Endothelial cell (in vitro differentiated cells): ENCODE results near the gene ZNF442. TPM values are rescaled to one million over a fixed set of nuclear protein-coding genes. Genes with fewer than 3 reads are reported as not detected.
A peak's percentile ranks its signal among the peaks of the same experiment; 100 is the strongest.

Experiments used
- DNase-seq: peaks from one replicate; pipeline ENCODE4 v3.0.0; 2021; ENCODE audit warnings: low spot score
- H3K27ac Mint-ChIP-seq: one replicate; pipeline ENCODE4 v1.8.0; 2021; ENCODE audit warnings: mixed read lengths, inconsistent platforms; ENCODE audit not compliant: unreplicated experiment
- H3K27me3 Mint-ChIP-seq: one replicate; pipeline ENCODE4 v1.8.0; 2021; ENCODE audit warnings: mild to moderate bottlenecking, moderate library complexity, mixed read lengths, inconsistent platforms; ENCODE audit not compliant: unreplicated experiment
- H3K36me3 Mint-ChIP-seq: one replicate; pipeline ENCODE4 v1.8.0; 2021; ENCODE audit warnings: mild to moderate bottlenecking, low read depth, mixed read lengths, inconsistent platforms; ENCODE audit not compliant: unreplicated experiment
- H3K4me1 Mint-ChIP-seq: one replicate; pipeline ENCODE4 v1.8.0; 2021; ENCODE audit warnings: mild to moderate bottlenecking, mixed read lengths, inconsistent platforms; ENCODE audit not compliant: unreplicated experiment
- H3K4me3 Mint-ChIP-seq: one replicate; pipeline ENCODE4 v1.8.0; 2021; ENCODE audit warnings: mild to moderate bottlenecking, mixed read lengths, inconsistent platforms; ENCODE audit not compliant: unreplicated experiment
- H3K9me3 Mint-ChIP-seq: one replicate; pipeline ENCODE4 v1.8.0; 2021; ENCODE audit warnings: mixed read lengths, inconsistent platforms; ENCODE audit not compliant: unreplicated experiment
- CTCF ChIP-seq: fragments of 200-600 bp; sonication (generic); IDR thresholded peaks from one replicate; pipeline ENCODE4 v1.5.0; 2021; ENCODE audit warnings: antibody characterized with exemption; ENCODE audit not compliant: unreplicated experiment
- total RNA-seq: library from RNA; stranded (reverse); fragmentation: NEBNext Ultra II Directional; extraction: Animal tissue kit (Norgen Biotek cat#: 25700); gene quantifications from one replicate; pipeline ENCODE4 v1.2.1, GENCODE V29; 2021; ENCODE audit not compliant: unreplicated experiment

The ZNF442 gene
- total RNA-seq, 1 donor from 2014 or later, result 4.0 TPM

DNA sequence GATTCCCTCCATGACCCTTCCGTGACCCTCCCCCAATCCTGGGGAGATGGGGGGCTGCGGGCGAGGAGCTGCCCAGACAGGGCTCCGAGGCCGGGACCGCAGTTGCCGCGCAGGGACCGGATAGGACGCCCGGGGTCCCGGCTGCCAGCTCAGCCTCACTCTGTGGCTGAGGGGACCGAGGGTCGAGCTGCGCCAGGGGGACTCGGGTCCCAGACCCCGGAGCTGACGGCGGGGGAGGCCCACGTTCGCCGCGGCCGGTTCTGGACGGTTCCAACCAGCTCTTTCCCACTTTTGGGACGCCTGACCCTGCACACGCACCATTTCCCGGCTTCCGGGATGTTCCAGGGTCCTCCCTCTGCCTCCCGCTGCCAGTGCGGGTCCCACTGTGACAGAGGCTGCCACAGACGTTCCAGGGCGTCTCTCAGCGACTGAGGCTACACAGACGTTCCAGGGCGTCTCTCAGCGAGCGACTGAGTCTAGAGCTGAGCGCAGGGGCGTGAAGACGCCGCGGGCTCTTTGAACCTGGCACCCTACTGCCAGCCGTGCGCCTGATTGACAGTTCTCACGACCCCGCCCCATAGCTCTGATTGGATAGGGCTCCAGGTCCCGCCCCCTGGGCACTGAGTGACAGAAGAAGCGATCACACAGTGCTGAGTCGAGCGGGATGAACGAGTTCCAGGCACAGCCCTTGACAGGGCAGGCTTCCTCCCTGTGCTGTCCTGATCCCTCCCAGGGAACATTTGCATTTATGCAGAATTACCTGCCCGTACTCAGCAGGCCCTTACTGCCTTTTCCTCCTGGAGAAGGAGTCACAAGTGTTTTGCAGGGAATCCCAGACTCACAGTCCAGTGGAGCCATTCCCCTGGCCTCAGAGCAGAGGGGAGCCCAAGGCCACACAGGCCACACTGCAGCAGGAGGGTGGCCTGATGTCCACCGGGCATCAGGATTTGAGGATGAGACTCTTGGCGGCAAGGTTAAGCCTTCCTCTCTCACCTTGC, 32.0 kb downstream of the ZNF442 start, which contains the start of gene ZNF563:
Gene ZNF563 (minus strand): TSS at position 472 of the 998 bp plus-strand sequence. CDS start 151 bp downstream, at position 321.
- H3K27ac Mint-ChIP-seq, result no peak within 1 kb of the TSS
- peaks cover 2% of the 10 kb centered on the region for H3K27me3 Mint-ChIP-seq
- DNase-seq, result peak; percentile 86
- H3K9me3 Mint-ChIP-seq, result peaks cover 4% of the 10 kb centered on the region
- H3K4me1 Mint-ChIP-seq, result no peaks in the 10 kb centered on the region
- H3K4me3 Mint-ChIP-seq, result peak within 1 kb of the TSS; percentile 92
- no peak for TF ChIP-seq CTCF
- H3K36me3 Mint-ChIP-seq, result peaks cover 12% of the 10 kb centered on the region

DNA sequence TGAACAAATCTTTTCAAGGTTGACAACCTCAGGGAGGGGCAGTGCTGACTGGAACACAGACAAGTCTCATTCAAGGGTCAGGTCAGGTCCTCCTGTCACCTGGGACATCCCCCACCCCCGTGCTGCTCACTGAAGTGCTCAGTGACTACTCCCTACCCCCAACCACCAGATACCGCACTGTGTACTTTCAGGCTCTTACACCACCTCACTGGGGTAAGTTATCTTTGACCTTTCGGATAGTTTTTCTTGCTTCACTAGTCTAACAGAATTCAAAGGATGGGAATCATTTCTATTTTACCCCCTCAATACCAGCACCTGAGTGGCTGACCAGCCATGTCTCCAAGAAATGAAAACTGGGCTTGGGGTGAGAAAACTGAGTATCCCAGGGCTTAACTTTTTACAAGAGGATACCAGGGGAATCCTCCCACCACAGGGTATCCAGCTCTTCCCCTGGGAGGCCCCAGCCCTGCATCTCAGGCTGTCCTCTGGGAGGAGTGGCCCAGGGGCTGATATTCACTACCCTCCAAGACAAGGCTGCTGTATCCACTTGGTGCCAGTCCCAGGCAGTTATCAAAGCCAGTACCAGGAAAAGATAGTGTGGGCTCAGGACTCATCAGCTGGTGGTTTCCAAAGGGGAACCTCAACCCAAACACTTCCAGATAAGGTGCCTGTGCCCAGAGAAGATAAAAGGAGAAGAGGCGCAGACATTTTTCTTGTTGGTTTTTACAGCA, 34.1 kb downstream of the ZNF442 start:
- no peak overlapping the region for H3K4me3 Mint-ChIP-seq
- no peak for TF ChIP-seq CTCF
- H3K4me1 Mint-ChIP-seq, result no peaks in the 10 kb centered on the region
- H3K27me3 Mint-ChIP-seq, result peaks cover 2% of the 10 kb centered on the region
- H3K9me3 Mint-ChIP-seq, result peaks cover 7% of the 10 kb centered on the region
- DNase-seq, result no peak
- H3K36me3 Mint-ChIP-seq, result peaks cover 12% of the 10 kb centered on the region
- no peak overlapping the region for H3K27ac Mint-ChIP-seq

DNA sequence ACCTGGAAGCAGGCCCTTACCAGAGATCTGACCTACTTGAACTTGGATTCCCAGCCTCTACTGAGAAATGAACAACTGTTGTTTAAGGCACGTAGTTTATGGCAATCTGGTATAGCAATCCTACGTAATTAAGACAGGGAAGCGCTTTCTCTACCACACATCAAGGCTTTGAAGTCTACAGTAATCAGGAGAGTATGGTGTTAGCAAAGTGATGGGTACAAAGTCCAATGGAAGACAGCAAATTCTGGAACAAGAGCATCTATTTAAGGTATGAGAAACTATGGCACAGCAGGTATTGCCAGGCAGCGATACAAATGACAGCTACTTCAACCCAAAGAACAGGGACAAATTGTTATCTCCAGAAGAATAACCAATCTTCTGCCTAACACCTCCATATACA, 35.1 kb downstream of the ZNF442 start:
- Mint-ChIP-seq H3K27ac (no peak overlapping the region), H3K4me3 (no peak overlapping the region), H3K36me3 (peaks cover 8% of the 10 kb centered on the region), H3K27me3 (peaks cover 2% of the 10 kb centered on the region), H3K4me1 (no peaks in the 10 kb centered on the region), H3K9me3 (peaks cover 12% of the 10 kb centered on the region)
- no peak for TF ChIP-seq CTCF
- no peak for DNase-seq

GRCh38 chr19:12325690-12326089, 39.8 kb downstream of the ZNF442 start:
- Mint-ChIP-seq H3K36me3 (peaks cover 10% of the 10 kb centered on the region), H3K27me3 (no peaks in the 10 kb centered on the region), H3K4me1 (no peaks in the 10 kb centered on the region), H3K4me3 (no peak overlapping the region), H3K27ac (no peak overlapping the region), H3K9me3 (peaks cover 15% of the 10 kb centered on the region)
- no peak for DNase-seq
- no peak for TF ChIP-seq CTCF
